A549 (cell line): Measurements from ENCODE around the gene ASB18.

Experiments used
- CHD2 ChIP-seq: fragments of 150-350 bp; IDR thresholded peaks from 2 replicates; pipeline ENCODE4 v1.6.1; 2014; ENCODE audit warnings: low read length; ENCODE audit not compliant: partially characterized antibody
- KDM5A ChIP-seq: fragments of 200-600 bp; sonication (generic); IDR thresholded peaks from 2 replicates; pipeline ENCODE4 v1.6.1; 2016; ENCODE audit warnings: antibody characterized with exemption, mild to moderate bottlenecking
- MAZ ChIP-seq: fragments of 150-350 bp; IDR thresholded peaks from 2 replicates; pipeline ENCODE4 v1.6.1; 2014; ENCODE audit warnings: antibody characterized with exemption, low read depth, low read length, borderline replicate concordance
- PHF8 ChIP-seq: fragments of 200-600 bp; sonication (generic); IDR thresholded peaks from 2 replicates; pipeline ENCODE4 v1.6.1; 2016; ENCODE audit warnings: low read depth, mild to moderate bottlenecking, antibody characterized with exemption, moderate library complexity, borderline replicate concordance
- RAD21 ChIP-seq, 2 experiments: fragments of >200 bp in 1 of 2; sonication (Bioruptor Twin) in 1 of 2; formaldehyde crosslinking in 1 of 2; IDR thresholded peaks in 1 of 2; conservative IDR thresholded peaks in 1 of 2; 2 replicates in 1 of 2; 3 replicates in 1 of 2; pipeline ENCODE4 v1.6.1; 2012 to 2018; ENCODE audit warnings: inconsistent platforms in 1 of 2
- ZC3H11A ChIP-seq: fragments of 450-650 bp; IDR thresholded peaks from 2 replicates; pipeline ENCODE4 v1.6.1; 2014; ENCODE audit warnings: antibody characterized with exemption, mild to moderate bottlenecking
- ZFP36 ChIP-seq: fragments of 450-650 bp; IDR thresholded peaks from 2 replicates; pipeline ENCODE4 v1.6.1; 2014; ENCODE audit warnings: borderline replicate concordance; ENCODE audit not compliant: partially characterized antibody
- TF ChIP-seq, protein P1 (sequence below): fragments of >200 bp; sonication (Bioruptor Twin); formaldehyde crosslinking; IDR thresholded peaks from 3 replicates; pipeline ENCODE4 v1.5.1; 2016
- TF ChIP-seq, protein P2 (sequence below): fragments of >200 bp; sonication (Bioruptor Twin); formaldehyde crosslinking; IDR thresholded peaks from 3 replicates; pipeline ENCODE4 v1.6.1; 2016

DNA sequence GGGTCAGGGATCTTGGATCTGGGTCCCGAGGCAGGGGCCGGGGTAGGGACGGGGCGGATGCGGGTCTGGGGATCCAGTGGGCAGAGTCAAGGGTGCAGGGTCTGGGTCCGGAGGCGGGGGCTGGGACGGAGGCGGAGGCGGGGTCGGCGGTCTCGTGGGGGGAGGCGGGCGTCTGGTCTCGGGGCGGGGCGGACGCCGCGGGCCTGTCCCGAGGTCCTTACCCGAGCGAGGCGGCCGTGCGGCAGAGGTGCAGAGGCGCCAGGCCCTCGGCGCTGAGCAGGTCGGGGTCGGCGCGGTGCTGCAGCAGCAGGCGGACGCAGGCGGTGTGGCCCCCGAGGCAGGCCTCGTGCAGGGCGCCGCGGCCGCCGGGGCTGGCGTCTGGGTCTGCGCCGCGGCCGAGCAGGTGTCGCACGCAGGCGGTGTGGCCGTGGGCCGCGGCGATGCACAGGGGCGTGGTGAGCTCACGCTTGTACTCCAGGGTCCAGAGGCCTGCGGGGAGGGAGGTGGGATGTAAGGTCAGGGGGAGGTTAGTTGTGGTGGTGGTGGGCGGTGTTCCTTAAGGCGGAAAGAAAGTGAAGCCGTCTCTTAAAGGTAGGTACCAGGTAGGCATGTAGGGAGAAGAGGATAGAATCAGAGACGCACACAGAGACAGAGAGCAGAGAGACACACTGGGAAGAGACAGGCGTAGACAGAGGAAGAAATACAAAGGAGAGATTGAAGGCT lies 26.6 kb downstream of the ASB18 start:
- no peak for TF ChIP-seq MAZ
- no peak for TF ChIP-seq RAD21 (conservative IDR thresholded peaks at IDR 0.05 in 1 of 2, IDR thresholded peaks at IDR 0.05 in 1 of 2)
- TF ChIP-seq, protein P1, sequence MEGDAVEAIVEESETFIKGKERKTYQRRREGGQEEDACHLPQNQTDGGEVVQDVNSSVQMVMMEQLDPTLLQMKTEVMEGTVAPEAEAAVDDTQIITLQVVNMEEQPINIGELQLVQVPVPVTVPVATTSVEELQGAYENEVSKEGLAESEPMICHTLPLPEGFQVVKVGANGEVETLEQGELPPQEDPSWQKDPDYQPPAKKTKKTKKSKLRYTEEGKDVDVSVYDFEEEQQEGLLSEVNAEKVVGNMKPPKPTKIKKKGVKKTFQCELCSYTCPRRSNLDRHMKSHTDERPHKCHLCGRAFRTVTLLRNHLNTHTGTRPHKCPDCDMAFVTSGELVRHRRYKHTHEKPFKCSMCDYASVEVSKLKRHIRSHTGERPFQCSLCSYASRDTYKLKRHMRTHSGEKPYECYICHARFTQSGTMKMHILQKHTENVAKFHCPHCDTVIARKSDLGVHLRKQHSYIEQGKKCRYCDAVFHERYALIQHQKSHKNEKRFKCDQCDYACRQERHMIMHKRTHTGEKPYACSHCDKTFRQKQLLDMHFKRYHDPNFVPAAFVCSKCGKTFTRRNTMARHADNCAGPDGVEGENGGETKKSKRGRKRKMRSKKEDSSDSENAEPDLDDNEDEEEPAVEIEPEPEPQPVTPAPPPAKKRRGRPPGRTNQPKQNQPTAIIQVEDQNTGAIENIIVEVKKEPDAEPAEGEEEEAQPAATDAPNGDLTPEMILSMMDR = no peak
- TF ChIP-seq, protein P2, sequence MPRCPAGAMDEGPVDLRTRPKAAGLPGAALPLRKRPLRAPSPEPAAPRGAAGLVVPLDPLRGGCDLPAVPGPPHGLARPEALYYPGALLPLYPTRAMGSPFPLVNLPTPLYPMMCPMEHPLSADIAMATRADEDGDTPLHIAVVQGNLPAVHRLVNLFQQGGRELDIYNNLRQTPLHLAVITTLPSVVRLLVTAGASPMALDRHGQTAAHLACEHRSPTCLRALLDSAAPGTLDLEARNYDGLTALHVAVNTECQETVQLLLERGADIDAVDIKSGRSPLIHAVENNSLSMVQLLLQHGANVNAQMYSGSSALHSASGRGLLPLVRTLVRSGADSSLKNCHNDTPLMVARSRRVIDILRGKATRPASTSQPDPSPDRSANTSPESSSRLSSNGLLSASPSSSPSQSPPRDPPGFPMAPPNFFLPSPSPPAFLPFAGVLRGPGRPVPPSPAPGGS = no peak
- no peak for TF ChIP-seq PHF8
- no peak for TF ChIP-seq KDM5A
- TF ChIP-seq ZFP36 = no peak
- TF ChIP-seq ZC3H11A = no peak
- no peak for TF ChIP-seq CHD2
